Measurements from ENCODE around the gene GREM1.

The GREM1 gene

DNA sequence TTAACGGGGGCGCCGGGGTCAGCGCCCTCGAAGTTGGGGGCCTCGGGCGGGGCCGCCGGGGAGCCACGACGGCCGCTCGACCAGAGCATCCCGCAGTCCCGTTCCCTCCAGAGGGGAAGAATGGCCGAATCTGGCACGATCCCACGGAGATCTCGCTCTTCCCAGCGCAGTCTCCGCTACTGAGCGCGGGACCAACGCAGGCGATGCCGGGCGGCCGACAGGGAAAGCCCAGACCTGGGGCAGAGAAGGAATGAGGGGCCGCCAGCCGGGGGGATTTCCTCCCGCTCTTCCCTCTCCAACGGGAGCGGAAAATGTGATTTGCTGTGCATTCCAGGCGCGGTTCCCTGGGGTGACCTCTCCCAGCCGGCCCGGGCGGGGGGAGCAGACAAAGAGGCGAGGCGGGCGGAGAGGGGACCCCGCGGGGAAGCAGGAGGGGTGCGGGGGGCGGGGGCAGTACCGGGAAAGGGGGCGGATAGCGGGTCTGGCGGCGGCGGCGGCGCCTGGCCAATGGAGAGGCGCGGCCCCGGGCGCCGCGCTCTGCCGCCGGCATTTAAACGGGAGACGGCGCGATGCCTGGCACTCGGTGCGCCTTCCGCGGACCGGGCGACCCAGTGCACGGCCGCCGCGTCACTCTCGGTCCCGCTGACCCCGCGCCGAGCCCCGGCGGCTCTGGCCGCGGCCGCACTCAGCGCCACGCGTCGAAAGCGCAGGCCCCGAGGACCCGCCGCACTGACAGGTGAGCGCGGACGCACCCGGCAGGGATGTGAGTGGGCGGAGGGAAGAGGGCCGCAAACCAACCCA is at the start of gene GREM1:
TSS of gene GREM1 (plus strand) at position 579 of the 801 bp plus-strand sequence. CDS start 12,687 bp downstream, outside the sequence.
- peak; percentile 87 for DNase-seq

DNA sequence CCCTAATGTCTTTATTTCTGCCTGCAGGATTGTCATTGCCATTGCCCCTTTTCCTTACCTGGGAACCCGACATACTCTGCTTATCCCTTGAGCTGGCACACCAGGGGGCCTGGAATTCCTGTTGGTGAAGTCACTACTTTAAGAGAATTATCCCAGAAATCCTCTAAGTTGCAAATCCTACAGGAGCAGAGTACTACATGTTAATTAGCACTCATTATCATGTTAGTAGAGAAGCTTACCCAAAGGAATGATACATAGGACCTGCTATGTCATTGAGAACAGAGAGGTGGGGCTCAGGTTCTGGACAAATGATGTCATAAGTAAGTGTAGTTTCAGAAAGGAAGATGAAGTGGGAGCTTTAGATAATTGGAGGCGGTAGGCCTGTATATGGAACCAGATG is 48.9 kb upstream of the GREM1 start:
- peak; percentile 39 for DNase-seq

DNA sequence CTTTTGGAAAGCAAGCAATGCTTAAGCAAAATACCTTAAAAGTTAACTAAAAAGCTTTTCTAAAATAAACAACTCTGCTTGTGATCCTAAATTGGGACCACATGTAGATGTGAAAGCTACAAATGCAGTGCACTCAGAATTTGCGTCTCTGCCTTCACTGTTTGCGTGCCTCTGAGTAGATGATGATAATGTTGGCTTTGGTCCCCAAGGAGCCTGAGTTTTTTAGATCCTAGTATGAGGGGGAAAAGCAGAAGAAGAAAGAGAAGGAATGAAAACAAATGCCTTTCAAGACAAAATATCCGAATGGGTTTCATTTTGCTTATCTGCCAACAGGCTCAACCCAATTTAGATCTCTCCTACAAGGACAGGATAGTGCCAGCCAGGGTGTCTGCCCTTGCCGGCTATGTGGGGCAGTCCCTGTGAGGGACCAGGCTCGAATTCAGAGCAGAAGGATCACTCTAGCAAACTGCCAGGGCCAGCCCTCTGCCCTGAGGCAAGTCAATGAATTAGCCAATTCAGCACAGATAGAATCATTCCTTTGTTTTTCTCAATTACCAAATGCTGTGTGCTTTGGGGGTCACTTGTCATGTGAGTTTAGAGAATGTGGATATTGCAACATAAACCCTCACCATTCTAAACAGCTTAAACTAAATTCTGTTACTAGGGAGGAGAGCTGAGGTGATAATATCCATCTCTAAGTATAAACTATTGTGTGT is 47.8 kb upstream of the GREM1 start:
- peak; percentile 90 for DNase-seq

DNA sequence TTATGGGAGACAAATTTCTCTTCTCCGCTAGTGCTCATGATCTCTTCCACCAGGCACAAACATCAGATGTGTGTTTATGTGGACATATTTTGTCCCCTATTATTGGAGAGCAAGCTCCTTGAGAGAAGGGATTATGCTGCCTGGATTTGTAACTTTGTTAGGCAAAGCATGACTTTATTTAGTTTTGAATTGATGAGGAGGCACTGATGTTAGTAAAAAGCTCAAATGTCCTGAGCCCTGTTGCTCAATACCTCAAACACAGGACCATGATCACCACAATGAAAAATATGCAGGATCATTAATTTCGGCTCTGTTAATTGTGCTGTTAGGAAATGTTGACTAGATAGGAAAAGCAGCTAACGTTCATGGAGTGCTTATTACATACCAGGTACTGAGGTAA is 47.2 kb upstream of the GREM1 start:
- no peak for DNase-seq

DNA sequence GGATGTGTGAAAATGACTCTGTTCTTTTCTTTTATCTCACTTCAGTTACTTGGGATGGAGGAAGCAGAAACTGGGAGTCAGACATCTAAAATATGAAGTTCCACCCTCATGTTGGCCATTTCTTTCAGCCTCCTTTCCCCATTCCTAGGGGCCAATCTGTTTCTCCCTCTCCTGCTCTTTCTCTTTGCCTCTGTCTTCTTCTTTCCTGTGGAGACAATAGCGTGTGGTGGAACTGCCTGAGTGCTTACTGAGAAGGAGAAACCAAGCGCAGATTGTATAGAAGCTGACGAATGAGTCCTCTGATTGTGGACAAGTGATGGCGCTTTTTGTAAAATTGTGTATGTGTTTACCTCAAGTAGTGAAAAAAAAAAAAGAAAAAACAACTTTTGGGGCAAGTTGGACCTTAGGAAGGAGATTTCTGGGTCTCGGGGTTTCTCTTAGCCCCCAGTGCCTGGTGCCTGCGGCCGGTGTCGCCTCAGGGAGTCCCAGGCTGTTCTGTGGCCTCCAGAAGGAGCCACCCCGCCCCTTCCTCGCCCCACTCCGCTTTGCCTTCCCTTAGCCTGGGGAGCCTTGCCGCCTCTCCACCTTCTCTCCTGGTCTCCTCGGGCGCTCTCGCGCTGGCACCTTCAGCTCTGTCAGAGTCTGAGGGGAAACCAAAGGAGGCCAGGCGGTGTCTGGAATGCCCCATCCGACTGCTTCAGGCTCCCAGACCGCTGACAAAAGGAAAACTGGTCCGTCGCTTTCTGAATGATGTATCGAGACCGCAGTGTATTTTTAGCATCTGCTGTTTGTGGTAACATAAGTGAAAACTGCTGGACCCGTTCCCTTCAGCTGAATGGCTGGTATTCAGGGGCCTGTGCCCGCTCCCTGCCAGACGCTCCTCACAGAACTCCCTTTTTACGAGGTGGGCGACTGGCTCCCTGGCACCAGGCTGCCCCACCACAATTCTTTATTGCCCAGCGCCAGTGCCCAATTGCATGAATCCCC is 46.2 kb upstream of the GREM1 start:
- peak; percentile 92 for DNase-seq

DNA sequence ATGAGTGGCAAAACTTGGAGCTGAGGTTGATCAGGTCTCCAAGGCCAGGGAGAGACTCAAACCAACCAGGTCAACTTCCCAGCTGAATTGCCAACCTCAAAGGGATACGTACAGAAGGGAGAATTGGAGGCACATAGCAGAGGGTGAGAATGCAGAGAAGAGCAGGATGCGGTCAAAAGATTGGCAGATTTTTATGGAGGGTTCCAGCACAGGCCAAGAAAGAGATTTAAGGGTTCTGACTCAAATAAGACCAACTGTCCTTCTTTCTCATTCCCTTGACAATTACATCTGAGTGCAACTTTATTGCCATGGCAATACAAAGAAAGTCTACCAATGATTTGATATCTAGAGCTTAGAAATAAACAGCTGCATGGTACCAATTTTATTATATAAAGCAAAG is 43.1 kb upstream of the GREM1 start:
- DNase-seq = no peak

DNA sequence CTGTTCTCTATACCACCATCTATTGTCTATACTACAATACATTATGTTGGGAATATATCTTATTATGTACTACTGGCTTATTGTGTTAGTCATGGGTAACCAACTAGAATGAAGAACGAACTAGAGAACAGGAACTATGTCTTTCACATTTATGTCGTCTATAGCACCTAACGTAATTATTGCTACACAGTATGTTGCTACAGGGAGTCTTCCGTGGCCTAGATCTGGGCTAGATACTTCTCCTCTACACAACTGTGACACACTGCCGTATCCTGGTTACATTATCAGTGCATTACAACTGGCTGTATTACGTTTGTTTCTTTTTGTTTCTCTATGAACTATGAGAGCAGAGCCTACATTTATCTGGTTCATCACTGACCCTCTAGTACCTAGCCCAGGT is 42.3 kb upstream of the GREM1 start:
- DNase-seq = no peak

DNA sequence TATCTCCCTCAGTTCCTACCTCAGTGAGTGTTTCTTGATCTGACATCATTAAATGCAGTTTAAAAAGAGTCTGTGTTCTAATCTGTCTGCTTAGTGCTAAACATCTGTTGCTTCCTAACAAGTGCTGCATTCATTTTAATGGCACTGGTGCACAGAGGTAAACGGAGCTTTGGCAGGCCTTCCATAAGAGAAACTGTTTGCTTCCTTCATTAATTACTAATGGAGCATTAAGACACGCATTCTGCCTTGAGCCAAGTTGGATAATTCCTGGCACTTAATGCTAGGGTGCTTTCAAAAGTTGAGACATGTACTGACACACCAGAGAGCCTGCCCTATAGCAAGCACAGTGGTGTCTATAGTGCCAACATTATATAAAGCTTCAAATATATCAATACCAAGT is 41.6 kb upstream of the GREM1 start:
- DNase-seq = no peak

DNA sequence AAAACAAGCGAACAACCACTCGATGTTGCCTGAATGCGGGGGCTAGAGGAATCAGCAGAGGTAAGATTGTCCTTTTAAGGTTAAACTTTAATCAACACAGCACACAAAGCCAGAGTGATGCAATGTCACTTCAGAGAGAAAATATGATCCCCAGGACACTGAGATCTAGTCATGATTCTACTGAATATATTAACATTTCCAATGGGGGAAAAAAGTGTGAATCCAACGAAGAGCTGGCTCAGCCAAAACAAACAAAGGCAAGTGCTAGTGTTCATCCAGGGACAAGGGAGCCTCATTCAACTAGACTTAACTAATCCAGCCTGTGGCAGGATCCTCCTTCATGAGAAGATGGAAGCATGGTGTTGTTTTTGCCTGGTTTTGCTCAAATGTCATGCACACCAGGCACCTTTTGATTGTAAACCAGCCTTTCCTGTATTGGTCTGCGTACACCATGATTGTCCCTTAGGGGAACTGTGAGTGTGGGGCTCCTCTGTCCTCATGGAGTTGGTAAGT is 40.5 kb upstream of the GREM1 start:
- no peak for DNase-seq

DNA sequence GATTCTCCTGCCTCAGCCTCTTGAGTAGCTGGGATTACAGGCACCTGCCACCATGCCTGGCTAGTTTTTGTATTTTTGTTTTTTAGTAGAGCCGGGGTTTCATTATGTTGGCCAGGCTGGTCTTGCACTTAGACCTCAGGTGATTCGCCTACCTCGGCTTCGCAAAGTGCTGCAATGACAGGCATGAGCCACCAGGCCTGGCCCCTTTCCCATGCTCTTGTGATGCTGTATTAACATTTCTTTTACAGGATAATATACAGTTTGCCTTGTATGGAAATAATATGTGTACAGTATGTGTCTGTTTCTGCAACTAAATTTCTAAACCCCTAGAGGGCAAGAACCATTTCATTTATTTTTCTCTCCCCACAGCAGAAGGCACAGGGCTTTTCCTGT is 38.5 kb upstream of the GREM1 start:
- DNase-seq = no peak

DNA sequence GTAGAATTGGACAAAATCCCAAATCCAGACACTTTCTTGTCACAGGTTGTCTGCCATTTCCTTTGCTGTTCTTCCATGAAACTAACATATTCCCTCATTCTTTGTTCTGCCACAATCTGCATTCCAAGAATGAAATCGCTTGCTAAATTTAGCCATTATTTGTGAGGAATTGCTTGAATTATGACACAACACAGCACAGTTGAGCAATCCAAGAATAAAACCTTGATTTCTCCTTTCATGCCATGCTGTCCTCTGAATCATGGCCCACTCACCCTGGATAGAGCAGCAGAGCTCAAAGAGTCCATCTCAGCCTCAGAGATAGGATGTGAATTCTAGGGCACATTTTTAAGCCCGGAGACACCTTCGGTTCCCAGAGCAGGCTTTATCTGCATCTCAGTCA is 35.2 kb upstream of the GREM1 start:
- peak; percentile 97 for DNase-seq

DNA sequence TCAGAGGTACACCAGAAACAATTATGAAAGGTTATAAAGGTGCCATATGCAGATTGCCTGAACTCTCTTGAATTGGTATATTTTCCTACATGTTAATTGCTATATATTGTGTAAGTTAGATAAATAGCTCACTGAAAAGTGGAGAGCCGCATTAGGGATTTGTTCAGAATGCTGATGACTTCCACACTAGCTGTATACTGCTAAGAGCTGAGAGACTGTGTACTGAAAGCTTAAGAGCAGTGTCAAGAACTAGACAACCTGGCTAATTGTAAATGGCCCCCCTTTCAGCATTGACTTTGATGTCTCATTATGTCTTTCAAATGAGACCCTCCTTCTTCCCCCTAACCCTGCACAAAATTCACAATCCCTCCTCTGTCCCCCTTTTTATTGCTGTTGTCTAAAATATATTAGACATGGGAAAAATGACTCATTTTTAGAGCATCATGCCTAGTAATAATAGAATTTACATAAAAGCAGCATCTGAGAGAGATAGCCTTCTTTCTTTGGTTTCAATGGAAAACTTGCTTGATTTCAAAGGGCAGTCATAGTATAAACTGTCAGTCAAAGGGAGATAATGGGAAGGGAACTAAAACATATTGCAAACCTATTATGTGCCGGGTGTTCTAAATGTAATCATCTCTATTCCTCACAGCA is 34.7 kb upstream of the GREM1 start:
- DNase-seq = no peak

DNA sequence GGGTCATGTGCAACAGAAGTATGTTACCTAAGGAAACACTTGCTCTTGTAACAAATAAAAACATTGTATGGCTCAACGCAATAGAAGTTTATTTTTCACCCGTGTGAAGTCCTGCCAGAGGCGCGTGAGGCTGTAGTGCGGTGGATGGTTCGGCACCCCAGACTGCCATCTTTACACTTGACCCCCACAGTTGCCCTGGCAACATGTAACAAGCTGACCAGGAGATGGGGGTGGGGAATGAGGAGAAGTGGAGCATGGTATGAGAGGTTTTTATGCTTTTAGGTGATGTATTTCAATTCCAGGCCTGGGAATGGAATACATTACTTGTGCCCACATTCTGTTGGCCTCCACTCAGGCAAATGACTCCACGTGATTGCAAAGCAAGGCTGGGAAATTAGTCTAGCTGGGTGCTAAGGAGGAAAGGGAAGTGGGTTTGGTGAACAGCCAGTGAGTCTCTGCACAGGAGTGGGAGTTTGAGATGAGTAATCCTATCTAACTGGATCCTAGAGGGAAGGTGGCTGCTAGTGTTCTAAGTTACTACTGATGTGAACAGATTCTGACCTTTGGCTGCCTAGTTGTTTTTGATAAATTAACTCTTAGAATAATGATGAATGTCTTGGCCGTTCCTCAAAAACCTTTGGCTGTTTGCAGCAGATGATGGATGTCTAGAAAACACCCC is 33.8 kb upstream of the GREM1 start:
- DNase-seq = peak; percentile 96

DNA sequence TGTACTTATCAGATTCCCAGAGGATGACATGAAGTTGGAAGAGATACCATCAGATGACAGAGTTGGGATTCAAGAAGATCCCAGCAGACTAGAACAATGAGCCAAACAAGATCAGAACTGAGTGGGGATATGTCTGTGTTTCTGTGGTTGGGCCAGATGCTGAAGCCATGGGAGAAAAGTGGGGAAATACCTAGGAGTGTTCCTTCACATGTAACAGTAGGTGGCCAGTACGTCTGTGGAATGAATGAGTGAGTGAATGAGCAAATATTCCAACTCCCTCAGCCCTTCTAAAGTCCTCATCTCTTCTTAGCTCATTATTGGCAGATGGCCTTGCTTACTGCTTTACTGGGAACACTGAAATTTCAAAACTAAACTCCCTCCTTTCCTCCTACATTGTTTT is 32.2 kb upstream of the GREM1 start:
- DNase-seq = peak; percentile 74

DNA sequence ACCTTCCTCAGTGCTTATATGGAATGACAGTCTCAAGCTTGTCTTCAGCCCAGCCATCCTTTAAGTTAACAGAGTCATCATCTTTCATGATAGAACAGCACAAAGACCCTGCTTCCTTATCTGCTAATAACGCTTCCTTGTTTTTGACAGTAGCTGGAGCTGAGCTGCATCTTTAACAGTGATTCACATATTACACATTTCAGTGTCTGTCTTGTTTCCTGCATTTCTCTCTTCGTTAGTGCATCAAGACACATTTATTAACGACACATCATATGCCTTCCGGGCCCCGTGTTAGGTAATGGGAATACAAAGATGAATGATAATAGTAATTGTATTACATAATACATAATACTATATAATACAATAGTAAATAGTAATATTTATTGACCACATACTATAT is 30.2 kb upstream of the GREM1 start:
- DNase-seq = peak; percentile 79

DNA sequence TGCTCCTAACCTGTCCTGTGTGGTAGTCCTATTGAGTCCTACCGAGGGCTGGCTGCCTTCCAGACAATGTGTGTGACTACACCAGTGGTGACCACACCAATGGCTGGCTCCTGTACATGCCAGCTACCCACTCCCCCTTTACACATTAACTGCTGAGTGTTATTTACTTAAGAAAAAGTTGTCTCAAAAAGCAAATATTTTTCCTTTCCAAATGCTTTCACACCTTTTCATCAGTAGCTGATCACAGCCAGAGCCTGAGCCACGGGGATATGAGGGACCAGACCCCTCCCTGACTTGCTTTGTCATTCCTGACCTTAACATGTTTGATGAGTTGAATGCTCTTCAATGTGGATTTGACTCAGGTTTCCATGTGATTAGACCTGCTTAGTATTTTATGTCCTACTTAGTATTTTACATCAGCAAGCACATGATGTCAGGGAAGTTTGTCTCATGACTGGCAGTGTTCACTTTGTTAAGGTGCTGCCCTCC is 29.6 kb upstream of the GREM1 start:
- DNase-seq = peak; percentile 62

DNA sequence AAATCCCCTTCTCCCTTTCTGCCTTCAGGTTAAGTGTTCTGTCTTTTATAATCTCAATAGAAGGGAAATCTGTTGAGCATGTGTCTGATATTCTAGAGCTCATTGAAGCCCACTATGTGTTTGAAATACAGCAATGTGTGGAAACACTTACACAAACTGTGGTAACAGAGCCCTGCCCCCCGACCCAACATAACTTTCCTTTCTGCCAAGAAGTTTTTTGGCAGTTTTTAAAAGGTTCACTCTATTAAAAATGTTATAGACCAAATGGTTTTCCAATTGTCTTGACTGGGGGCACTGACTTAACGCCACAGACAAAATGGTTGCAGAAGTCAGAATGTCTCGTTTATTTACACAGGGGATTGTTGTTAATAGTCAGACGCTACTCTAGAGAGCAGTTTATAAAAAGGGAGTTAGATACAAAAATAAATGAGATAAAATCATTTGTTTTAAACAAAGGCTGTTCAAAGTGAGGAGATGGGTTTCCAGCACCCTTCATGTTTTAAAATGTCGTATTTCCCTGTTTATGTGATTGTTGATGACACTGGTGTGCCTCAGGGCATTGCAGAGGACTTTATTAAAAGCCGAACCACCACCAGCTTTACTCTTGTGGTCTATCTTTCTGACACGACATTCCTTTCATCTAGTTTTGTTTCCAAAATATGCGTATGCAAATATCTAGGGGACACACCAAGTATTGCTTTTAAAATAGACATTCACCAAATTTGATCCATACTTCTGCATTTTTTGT is 26.7 kb upstream of the GREM1 start:
- DNase-seq = no peak

DNA sequence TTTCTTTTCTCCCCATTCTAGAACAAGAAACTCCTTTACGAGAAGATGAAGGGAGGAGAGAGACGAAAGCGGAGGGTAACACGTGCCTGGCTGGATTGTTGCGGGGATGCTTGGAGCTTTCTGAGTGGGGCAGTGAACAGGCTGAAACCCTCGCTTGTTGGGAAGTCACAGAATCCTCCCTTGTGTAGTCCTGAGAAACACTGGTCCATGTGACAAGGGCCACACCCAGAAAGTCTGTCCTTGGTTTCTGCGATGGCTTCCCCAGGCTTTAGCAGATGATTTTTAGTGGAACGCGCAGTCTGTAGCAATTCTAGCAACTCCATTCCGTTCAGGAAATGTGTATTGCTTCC is 26.1 kb upstream of the GREM1 start:
- no peak for DNase-seq

DNA sequence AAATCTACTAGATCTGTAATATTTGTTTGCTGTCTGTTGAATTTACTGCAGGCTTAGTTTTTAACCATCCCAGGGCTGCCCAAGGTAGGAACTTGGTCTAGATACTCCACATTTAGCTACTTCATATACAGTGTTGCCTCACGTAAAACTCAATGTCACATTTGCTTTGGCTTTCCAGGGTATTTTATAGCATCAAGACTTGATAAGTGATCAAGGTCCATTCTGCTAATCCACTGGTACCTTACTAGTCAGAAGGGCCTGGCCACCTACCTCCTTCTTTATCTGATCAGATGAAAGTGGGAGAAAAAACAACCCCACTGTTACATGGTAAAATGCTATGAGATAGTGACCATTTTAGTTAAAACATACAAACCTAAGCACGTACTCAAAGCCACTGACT is 25.5 kb upstream of the GREM1 start:
- no peak for DNase-seq

DNA sequence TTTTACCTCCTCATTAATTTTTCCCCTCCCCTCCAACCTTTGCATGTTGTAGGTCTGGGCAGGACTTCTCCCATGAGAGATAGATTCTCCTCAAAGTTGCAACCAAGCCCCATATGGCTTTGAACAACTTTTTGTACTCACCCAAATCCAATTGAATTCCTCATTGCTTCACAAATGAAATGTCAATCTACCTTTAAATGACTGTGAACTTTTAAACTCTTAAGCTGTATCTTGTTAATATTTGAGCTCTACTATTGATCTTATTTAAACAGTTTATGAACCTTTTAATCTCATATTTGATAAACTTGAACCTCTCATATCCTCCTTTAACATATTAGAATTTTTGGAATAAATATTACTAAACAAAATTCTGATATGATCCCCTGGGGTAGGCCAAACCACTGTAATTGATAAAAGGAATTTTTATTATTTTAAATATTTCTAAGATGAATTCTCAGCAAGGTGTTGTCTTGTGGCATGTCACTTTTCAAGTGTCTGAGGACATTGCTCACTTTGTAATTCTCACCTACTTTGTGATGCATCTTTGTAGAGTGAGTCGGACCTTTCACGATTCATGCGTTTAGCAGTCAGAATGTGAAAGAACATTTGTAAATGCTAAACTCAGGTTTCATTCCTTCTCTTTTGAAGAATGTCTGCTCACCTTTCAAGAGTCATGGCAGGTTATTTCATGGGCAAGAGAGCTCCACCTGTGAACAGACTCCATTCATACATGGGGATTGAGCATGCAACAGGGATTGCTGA is 23.4 kb upstream of the GREM1 start:
- DNase-seq = no peak
